GM19468 (cell line): ENCODE results near the gene PTPRN2.

ENCODE experiments used
- ATAC-seq: cut with Tn5 transposase; IDR thresholded peaks from one replicate; pipeline ENCODE4 v1.9.1; 2021; ENCODE audit warnings: mild to moderate bottlenecking, moderate library complexity, moderate number of reproducible peaks; ENCODE audit not compliant: unreplicated experiment; ENCODE audit errors: extremely low read depth

The PTPRN2 gene

DNA sequence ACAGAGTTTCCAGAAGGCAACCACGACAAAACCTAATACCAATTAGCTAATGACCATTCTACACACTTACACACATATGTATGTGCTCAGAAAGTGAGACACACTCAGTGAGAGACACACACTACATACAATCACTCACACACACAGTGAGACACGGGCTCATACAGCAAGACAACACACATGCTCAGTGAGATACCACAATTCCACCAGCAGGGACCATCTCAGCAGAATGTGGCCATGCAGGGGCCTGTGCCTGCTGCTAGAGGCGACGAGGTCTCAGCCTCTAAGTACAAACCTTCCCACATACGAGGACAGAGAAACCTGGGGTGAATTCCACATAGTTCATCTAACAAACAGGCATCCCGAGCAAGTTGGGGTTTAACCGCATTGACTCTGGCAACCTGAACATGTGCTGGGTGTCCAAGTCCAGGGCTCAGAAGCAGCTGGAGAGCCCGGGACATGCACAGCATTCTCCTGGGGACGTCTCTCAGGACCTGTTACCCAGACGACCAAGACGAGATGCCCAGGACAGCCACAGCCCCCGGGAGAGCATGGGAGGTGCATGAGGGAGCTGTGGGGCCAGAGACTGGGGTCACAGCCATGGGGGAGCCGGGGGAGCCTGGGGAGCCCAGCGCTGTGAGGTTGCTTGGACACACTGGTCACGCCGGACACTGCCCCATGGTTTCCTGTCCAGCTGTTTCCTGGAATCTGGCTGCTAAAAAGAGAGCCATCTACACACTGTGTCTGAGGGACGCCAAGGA lies 523.6 kb downstream of the PTPRN2 start:
- no peak for ATAC-seq

GRCh38 chr7:158062661-158063060 lies 525.0 kb downstream of the PTPRN2 start:
- ATAC-seq, result no peak

- no peak for ATAC-seq
Measured at GRCh38 chr7:158061884-158062656, 525.6 kb downstream of the PTPRN2 start.

DNA sequence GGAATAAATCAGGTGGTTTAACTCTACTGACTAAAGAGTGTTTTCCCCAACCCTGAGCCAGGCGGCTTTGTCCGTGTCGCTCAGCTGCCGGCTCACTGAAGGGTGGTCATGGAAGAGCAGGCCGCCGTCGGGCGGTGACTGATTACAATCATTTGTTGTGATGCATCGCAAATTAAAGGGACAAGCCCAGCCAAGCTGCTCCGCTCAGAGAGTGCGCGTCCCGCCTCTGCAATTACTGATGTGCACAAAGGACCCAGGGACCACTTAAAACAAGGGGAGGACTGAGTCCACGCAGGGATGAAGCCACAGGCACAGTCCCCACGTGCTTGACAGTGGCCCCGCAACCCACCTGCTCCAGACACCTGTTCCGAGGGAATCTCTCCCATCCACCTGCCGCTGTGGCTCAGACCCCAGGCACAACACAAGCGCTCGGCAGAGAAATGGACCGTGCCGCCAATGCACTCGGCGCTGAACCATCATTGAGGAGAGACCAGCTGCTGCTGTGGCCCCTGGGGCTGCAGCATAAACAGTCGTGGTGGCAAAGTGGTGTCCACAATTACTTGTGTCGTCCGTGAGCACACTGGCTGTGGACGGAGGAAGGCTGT lies 526.5 kb downstream of the PTPRN2 start:
- ATAC-seq, result no peak

DNA sequence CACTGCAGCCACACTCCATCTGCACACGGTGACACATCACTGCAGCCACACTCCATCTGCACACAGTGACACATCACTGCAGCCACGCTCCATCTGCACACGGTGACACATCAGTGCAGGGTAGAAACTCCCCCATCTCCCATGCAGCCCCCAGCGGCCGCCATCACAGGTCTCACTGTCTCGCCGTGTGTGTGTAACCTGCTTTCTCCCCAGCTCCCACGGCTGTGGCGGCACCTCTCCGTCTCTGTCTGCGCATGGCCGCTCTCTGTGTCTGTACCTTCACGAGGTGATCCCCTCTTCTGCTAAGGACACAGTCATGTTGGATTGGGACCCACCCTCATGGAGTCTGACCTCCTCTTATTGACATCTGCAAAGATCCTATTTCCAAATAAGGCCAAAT lies 527.4 kb downstream of the PTPRN2 start:
- ATAC-seq, result no peak

- no peak for ATAC-seq
Measured at GRCh38 chr7:158057446-158057845, 530.2 kb downstream of the PTPRN2 start.

DNA sequence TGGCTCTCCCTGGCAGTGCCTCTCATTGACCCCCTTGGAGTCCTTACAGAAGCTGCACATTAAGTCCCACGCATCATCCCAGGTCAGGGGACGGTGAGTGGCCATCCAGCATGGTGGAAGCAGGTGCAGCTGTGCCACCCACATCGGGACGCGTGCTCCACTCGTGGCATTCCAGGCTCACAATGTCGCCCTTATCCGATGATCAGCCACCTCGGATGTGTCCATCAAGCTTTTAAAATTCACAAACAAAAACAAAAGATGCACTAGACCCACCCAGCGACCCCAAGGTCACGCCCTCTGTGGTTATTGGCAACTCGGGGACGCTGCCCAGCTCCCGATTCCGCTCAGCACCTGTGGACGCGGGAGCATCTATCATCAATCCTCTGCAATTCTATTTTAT lies 530.9 kb downstream of the PTPRN2 start:
- no peak for ATAC-seq

DNA sequence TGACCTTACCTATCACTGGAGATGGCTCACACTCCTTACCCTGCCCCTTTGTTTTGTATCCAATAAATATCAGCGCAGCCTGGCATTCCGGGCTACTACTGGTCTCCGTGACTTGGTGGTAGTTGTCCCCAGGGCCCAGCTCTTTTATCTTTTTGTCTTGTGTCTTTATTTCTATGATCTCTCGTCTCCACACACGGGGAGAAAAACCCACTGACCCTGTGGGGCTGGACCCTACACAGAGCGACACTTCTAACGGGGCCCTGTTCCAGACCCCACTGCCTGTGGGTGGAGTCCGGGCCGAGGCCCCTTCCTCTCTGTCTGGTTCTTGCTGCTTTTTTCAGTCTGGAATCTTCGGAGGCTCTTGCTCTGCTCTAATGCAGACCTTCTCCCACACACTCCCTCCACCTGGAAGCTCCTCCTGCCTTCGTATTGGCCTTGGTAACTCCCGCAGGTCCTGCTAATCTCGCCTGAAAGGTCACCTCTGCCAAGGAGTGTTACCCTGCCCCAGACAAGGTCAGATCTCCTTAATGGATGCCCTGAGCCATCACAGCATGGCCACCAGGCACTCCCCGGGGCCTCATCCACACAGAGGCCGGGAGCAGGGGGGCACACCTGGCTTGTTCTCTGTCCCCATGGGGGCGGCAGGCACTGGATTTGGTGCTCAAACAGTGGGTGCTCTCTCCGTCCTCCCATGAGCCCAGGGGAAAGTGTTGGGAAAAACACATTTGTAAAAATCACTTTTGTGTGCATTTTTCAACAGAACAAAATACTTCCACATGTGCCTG lies 531.7 kb downstream of the PTPRN2 start:
- ATAC-seq, result no peak

DNA sequence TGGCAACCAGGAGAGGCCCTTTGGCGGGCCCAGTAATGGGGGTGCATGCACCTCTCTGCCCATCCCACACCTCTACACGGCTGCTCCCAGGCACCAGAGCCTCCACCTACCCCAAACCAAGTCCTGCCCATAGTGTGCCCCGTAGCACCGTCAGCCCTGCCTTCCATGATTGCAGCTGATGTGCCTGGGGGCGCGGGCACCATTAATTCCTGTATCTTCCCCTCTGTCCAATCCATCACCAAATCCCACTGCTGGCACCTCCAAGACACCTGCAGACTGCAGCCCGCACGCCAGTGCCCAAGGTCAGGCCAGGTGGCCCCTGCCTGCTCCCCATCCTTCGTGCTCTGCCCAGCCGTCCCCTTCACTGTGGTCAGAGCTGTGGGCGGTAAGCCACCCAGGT lies 533.0 kb downstream of the PTPRN2 start:
- no peak for ATAC-seq

DNA sequence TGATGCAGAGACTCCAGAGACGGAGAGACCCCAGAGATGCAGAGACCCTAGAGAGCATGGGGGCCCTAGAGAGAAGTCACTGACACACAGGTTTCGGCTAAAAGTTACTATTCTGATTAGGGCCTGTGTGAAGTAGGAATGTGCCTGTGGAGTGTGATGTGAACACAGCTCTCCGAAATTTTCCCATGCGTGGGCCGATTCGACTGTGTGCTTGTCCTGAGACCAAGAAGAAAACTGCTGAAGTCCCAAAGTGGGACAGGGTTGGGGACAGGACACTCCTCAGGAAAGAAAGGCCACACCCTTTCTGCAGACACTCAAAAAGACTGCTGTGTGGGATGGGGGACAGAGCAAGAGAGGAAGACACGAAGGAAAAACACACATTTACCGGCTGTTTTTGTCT lies 533.5 kb downstream of the PTPRN2 start:
- no peak for ATAC-seq

- no peak for ATAC-seq
Measured at GRCh38 chr7:158053183-158053915, 534.3 kb downstream of the PTPRN2 start.

DNA sequence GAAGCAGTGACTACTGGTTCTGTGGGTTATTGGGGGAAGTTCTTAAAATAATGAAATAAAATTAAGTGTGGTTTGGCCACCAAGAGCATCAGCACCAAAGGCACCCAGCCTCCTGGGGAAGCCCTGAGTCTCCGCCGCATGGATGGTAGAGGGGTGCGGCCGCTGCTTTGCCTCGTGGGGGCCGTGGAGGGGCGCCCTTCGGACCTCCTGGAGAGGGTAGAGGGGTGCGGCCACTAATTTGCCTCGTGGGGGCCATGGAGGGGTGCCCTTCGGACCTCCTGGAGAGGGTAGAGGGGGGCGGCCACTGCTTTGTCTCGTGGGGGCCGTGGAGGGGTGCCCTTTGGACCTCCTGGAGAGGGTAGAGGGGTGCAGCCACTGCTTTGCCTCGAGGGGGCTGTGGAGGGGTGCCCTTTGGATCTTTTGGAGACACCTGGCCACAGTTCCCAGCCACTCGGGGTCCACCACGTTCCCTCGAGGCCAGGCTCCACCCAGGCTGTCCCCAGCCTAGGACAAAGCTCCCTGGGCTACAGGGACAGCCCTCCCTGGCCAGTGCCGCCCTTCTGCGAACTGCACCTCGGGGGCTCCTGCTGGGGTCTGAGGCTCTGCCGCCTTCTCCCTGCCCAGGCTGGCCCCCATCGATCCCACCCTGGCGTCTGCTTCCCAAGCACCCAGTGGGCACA lies 535.1 kb downstream of the PTPRN2 start:
- no peak for ATAC-seq

- no peak for ATAC-seq
Measured at GRCh38 chr7:158051776-158052175, 535.8 kb downstream of the PTPRN2 start.

GRCh38 chr7:158050978-158051651 lies 536.5 kb downstream of the PTPRN2 start:
- no peak for ATAC-seq

DNA sequence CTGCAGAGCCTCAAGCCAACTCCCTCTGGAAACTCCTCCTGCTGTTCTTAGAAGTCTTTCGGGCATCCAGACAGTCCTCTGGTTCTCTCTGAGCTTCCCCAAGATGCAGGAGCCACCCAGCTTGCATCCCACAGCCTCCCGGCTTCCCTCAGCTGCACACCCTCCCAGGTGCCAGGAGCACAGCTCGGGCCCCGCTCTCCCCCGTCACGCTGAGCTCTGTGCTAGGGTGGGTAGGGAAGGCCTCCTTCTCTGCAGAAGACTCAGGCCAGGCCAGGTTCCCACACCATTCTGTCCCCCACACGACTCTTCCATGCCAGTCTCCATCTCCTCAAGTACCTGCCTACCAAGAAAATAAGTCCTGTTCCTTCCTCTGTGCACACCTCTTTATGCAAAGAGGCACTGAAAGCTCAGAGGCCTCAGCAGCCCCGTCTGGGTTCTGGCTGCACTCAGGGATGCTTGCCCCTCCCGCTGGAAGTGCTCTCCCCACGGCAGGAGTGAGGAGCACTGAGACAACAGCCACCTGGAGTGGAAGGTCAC lies 537.1 kb downstream of the PTPRN2 start:
- ATAC-seq, result no peak

DNA sequence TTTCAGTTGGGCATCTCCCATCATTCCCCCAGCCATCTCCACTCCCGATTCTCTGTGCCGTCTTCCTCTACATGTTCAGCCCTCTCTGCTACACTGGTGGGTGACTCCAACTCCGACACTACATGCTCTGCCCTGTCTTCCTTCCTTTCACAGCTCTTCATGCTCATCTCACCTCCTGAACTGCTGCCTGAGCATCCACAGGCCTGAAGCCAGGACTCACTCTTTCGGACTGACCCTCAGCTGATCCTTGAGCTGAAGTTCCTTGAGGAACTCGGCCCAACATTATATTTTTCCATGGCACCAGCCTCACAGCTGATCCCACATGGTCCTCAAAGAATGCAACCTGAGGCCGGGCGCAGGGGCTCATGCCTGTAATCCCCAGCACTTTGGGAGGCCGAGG lies 538.4 kb downstream of the PTPRN2 start:
- ATAC-seq, result no peak

- ATAC-seq, result no peak
Measured at GRCh38 chr7:158048569-158048968, 539.1 kb downstream of the PTPRN2 start.

GRCh38 chr7:158047391-158048059 lies 540.1 kb downstream of the PTPRN2 start:
- no peak for ATAC-seq
